ENCODE measurements around the gene GRIN2C. TPM values are rescaled to one million over a fixed set of nuclear protein-coding genes. Genes with fewer than 3 reads are reported as not detected.

Gene GRIN2C
- total RNA-seq, 1 experiment from 2014 or later, result 0.44 TPM

- peaks cover 18 to 25% of the 10 kb centered on the region in 2 experiments for H3K4me1 Mint-ChIP-seq
- H3K18ac ChIP-seq (ENCODE audit: insufficient read length, low read depth, low read length), result no peak overlapping the region
- H3K27ac Mint-ChIP-seq, result no peak overlapping the region
- H3T11ph ChIP-seq (ENCODE audit: low read length), result no peak overlapping the region
- no peak overlapping the region for H3K4me2 ChIP-seq (ENCODE audit: insufficient read depth, insufficient read length, low read length)
- H2BK120ac ChIP-seq (ENCODE audit: low read depth, low read length, poor library complexity, severe bottlenecking), result no peak overlapping the region
- no peaks in the 10 kb centered on the region for H3K9me3 ChIP-seq (ENCODE audit: control insufficient read depth, low read depth, low read length)
- no peak overlapping the region for H2BK12ac ChIP-seq (ENCODE audit: insufficient read length, low read depth, low read length)
- H3K23me2 ChIP-seq (ENCODE audit: insufficient read length, low read depth, low read length, poor library complexity, severe bottlenecking), result no peaks in the 10 kb centered on the region
- no peak overlapping the region for H4K91ac ChIP-seq (ENCODE audit: insufficient read length, low read depth, low read length)
- no peak for DNase-seq
- peaks cover 12% of the 10 kb centered on the region for H3K27me3 ChIP-seq (ENCODE audit: insufficient read depth, low read length)
- no peak overlapping the region for H2BK15ac ChIP-seq (ENCODE audit: low read depth, low read length)
- WGBS (ENCODE audit: extremely low coverage, insufficient read length, low lambda C conversion rate), result no CpG with 5 or more reads among the region's 26 CpGs
- H3K14ac ChIP-seq (ENCODE audit: insufficient read depth, low read length), result no peak overlapping the region; the same call in 1 of the 2 replicates
- no peak overlapping the region for H3K23ac ChIP-seq (ENCODE audit: insufficient read length, low read depth, low read length)
- H3K36me3 Mint-ChIP-seq (ENCODE audit: insufficient read depth in 1 of 3, low read depth in 3 of 3), result peaks cover 0 to 3% (median under 1%) of the 10 kb centered on the region in 3 experiments; a peak in 1 of 7 replicates
- H2BK20ac ChIP-seq (ENCODE audit: low read depth, low read length, poor library complexity, severe bottlenecking), result no peak overlapping the region
- no peak overlapping the region for H3K9ac ChIP-seq (ENCODE audit: extremely low read depth, insufficient read length, low read length)
- H3K79me1 ChIP-seq (ENCODE audit: insufficient read depth, low read depth, low read length, poor library complexity, severe bottlenecking), result no peaks in the 10 kb centered on the region
- H3K27me3 Mint-ChIP-seq (ENCODE audit: low read depth), result peaks cover 69% of the 10 kb centered on the region
- no peak overlapping the region for H3K56ac ChIP-seq (ENCODE audit: insufficient read length, low read depth, low read length)
- no peaks in the 10 kb centered on the region for H3K79me2 ChIP-seq (ENCODE audit: insufficient read depth, low read length)
- no peaks in the 10 kb centered on the region for H3K9me3 Mint-ChIP-seq
- no peak for TF ChIP-seq CTCF (conservative IDR thresholded peaks at IDR 0.05)
- no peak overlapping the region for H2AK5ac ChIP-seq (ENCODE audit: insufficient read length, low read length)
- no peak overlapping the region for H4K5ac ChIP-seq (ENCODE audit: insufficient read length, low read depth, low read length)
- H3K4me3 Mint-ChIP-seq, result no peak overlapping the region; a peak in 1 of 5 replicates
- no peak overlapping the region for H3K27ac ChIP-seq (ENCODE audit: insufficient read length, low read depth, low read length)
- peaks cover 2% of the 10 kb centered on the region; the same call in 1 of the 2 replicates for H3K4me1 ChIP-seq (ENCODE audit: insufficient read depth, low read length)
- no peak overlapping the region for H2BK5ac ChIP-seq (ENCODE audit: insufficient read length, low read length)
- H4K8ac ChIP-seq (replicated peaks; ENCODE audit: insufficient read length, low read depth, low read length), result no peak overlapping the region
- no peaks in the 10 kb centered on the region for H4K20me1 ChIP-seq (ENCODE audit: control insufficient read depth, insufficient read depth, insufficient read length)
- no peak overlapping the region for H2AFZ ChIP-seq (ENCODE audit: low read length)
- no peak overlapping the region for H3K4ac ChIP-seq (ENCODE audit: low read depth, low read length)
Measured at GRCh38 chr17:74843352-74843627, 16.4 kb downstream of the GRIN2C start.

Measured in H9 (cell line).